CD14-positive monocyte (primary cell): ENCODE measurements around the gene PRKN. TPM values are rescaled to one million over a fixed set of nuclear protein-coding genes. Genes with fewer than 3 reads are reported as not detected.

Experiments
- DNase-seq, 3 donors: peaks; one replicate each; pipeline ENCODE4 v3.0.0-alpha.2; 2011 to 2022
- H2AFZ ChIP-seq: 2 replicates; pipeline ENCODE4 v1.6.0; 2012; ENCODE audit warnings: mild to moderate bottlenecking, low read depth, low read length, inconsistent platforms; ENCODE audit not compliant: insufficient read depth, poor library complexity, severe bottlenecking
- H3K27ac ChIP-seq, 2 donors: 1 replicate in 1 of 2; 2 replicates in 1 of 2; pipeline ENCODE4 v1.5.1; 2012 to 2013; ENCODE audit warnings: low read length in 2 of 2, control low read depth in 1 of 2, inconsistent platforms in 1 of 2, low read depth in 1 of 2, mild to moderate bottlenecking in 1 of 2
- H3K27me3 ChIP-seq, 2 donors: one replicate each; pipeline versions ENCODE4 v1.6.0 to v1.6.1; 2011 to 2013; ENCODE audit warnings: low read length in 2 of 2; ENCODE audit not compliant: control insufficient read depth in 2 of 2, insufficient read depth in 2 of 2
- H3K36me3 ChIP-seq, 2 donors: replicated peaks in 1 of 2; 1 replicate in 1 of 2; 2 replicates in 1 of 2; pipeline versions ENCODE4 v1.5.1 to v1.6.1; 2012 to 2013; ENCODE audit warnings: low read length in 2 of 2, control low read depth in 1 of 2, inconsistent platforms in 1 of 2, mild to moderate bottlenecking in 1 of 2; ENCODE audit not compliant: insufficient read depth in 2 of 2, control insufficient read depth in 1 of 2
- H3K4me1 ChIP-seq, 2 donors: 1 replicate in 1 of 2; 2 replicates in 1 of 2; pipeline versions ENCODE4 v1.5.1 to v1.6.1; 2012 to 2013; ENCODE audit warnings: low read length in 2 of 2, control low read depth in 1 of 2, inconsistent platforms in 1 of 2, mild to moderate bottlenecking in 1 of 2, moderate library complexity in 1 of 2; ENCODE audit not compliant: insufficient read depth in 2 of 2, control insufficient read depth in 1 of 2
- H3K4me2 ChIP-seq: replicated peaks from 2 replicates; pipeline ENCODE3; 2012; ENCODE audit warnings: low read length, moderate library complexity, mild to moderate bottlenecking; ENCODE audit not compliant: poor library complexity, severe bottlenecking; ENCODE audit errors: extremely low read depth
- H3K4me3 ChIP-seq, 3 experiments: fragments of 200-600 bp in 1 of 3; sonication (generic) in 1 of 3; replicated peaks in 1 of 3; 1 replicate in 2 of 3; 2 replicates in 1 of 3; pipeline ENCODE4 v1.5.1; 2011 to 2013; ENCODE audit warnings: low read length in 3 of 3, mild to moderate bottlenecking in 3 of 3, control low read depth in 2 of 3, low read depth in 2 of 3, inconsistent platforms in 1 of 3, moderate library complexity in 1 of 3
- H3K79me2 ChIP-seq: 2 replicates; pipeline ENCODE4 v1.6.0; 2012; ENCODE audit warnings: mild to moderate bottlenecking, control low read depth, inconsistent platforms, low read length, moderate library complexity; ENCODE audit not compliant: insufficient read depth
- H3K9ac ChIP-seq: 2 replicates; pipeline ENCODE4 v1.6.0; 2017; ENCODE audit warnings: low read length, mild to moderate bottlenecking; ENCODE audit not compliant: insufficient read depth, poor library complexity, severe bottlenecking
- H3K9me3 ChIP-seq, 2 donors: replicated peaks in 1 of 2; 1 replicate in 1 of 2; 2 replicates in 1 of 2; pipeline versions ENCODE4 v1.5.1 to v1.6.1; 2012 to 2013; ENCODE audit warnings: low read length in 2 of 2, control low read depth in 1 of 2; ENCODE audit not compliant: control insufficient read depth in 1 of 2, insufficient read depth in 1 of 2
- H4K20me1 ChIP-seq: 2 replicates; pipeline ENCODE4 v1.6.0; 2012; ENCODE audit warnings: mild to moderate bottlenecking, low read length, control low read depth, moderate library complexity; ENCODE audit not compliant: insufficient read depth
- H3K27ac Mint-ChIP-seq, 7 donors: one replicate each; pipeline ENCODE4 v1.8.0; 2020; ENCODE audit warnings: mild to moderate bottlenecking in 7 of 7, mixed read lengths in 7 of 7, moderate library complexity in 6 of 7, inconsistent platforms in 2 of 7
- H3K27me3 Mint-ChIP-seq, 3 donors: one replicate each; pipeline ENCODE4 v1.8.0; 2021 to 2022; ENCODE audit warnings: low read depth in 3 of 3, mild to moderate bottlenecking in 3 of 3, mixed read lengths in 3 of 3, moderate library complexity in 3 of 3, inconsistent platforms in 1 of 3
- H3K36me3 Mint-ChIP-seq, 2 donors: one replicate each; pipeline ENCODE4 v1.8.0; 2020; ENCODE audit warnings: mixed read lengths in 2 of 2, inconsistent platforms in 1 of 2, mild to moderate bottlenecking in 1 of 2
- H3K4me1 Mint-ChIP-seq: one replicate; pipeline ENCODE4 v1.8.0; 2020; ENCODE audit warnings: mild to moderate bottlenecking, mixed read lengths
- H3K4me3 Mint-ChIP-seq, 2 donors: one replicate each; pipeline ENCODE4 v1.8.0; 2020; ENCODE audit warnings: mild to moderate bottlenecking in 2 of 2, mixed read lengths in 2 of 2, moderate library complexity in 1 of 2
- H3K9me3 Mint-ChIP-seq, 7 donors: one replicate each; pipeline ENCODE4 v1.8.0; 2020 to 2022; ENCODE audit warnings: mixed read lengths in 7 of 7, mild to moderate bottlenecking in 6 of 7, moderate library complexity in 6 of 7, inconsistent platforms in 2 of 7
- WGBS: methylation state at CpG from one replicate; pipeline ENCODE4 v1.1.5; 2013; ENCODE audit warnings: missing lambda C conversion rate; ENCODE audit not compliant: insufficient coverage; 5-methylcytosine and 5-hydroxymethylcytosine counted together
- intact Hi-C, 2 donors: fragments of 100-400 bp; cut with micrococcal nuclease; formaldehyde crosslinking; loops; one replicate each; pipeline versions ENCODE4 v1.15.0 to v1.15.1; 2023
- polyA plus RNA-seq, 3 donors: library from polyadenylated mRNA; depleted of rRNA in 1 of 3; unstranded in 2 of 3; stranded (reverse) in 1 of 3; fragments of 300-500 nt in 2 of 3; fragments of >200 nt in 1 of 3; fragmentation: Illumina TruSeq in 2 of 3; gene quantifications; 1 replicate in 2 of 3; 2 replicates in 1 of 3; pipeline ENCODE4 v1.2.3, GENCODE V29; 2012 to 2021
- TF ChIP-seq, protein P1 (sequence below): fragments of 200-600 bp; IDR thresholded peaks from one replicate; pipeline ENCODE4 v1.8.0; 2022; ENCODE audit warnings: antibody characterized with exemption, mild to moderate bottlenecking

The PRKN gene
- polyA plus RNA-seq, 3 donors = 0.19 to 0.21 TPM; not detected in 1

DNA sequence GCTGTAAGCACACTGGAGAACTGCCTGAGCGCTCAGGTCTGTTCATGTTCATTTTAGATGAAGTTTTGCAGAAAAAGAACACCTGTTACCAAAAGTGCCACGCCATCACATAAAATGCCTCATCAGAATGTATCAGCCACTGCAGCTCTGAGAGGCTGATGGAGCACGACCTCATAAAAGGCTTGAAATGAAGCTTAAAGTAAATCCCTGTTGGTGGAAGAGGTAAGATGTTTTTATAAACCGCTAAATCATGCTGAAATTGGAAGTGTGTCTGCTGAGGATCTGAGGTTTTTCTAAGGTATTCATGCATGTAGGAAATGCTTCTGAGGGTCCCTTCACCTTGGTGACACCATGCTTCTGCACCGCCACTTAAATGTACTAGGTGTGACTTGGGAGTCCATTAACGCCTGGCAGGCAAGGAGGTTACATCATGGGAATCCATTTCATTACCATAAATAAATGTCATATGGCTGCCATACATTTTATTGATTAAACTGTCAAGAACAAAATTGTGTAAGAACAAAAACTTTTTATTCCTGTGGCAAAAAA, 1090.6 kb downstream of the PRKN start:
- H3K36me3 Mint-ChIP-seq = no peaks in the 10 kb centered on the region
- Histone ChIP-seq H3K9me3 (peaks cover 56 to 58% of the 10 kb centered on the region in 2 donors), H3K79me2 (no peaks in the 10 kb centered on the region), H2AFZ (no peak overlapping the region), H3K4me2 (no peak overlapping the region), H4K20me1 (no peaks in the 10 kb centered on the region), H3K9ac (no peak overlapping the region), H3K27me3 (no peaks in the 10 kb centered on the region), H3K4me3 (no peak overlapping the region), H3K4me1 (no peaks in the 10 kb centered on the region), H3K36me3 (no peaks in the 10 kb centered on the region), H3K27ac (no peak overlapping the region)
- no peak for DNase-seq
- TF ChIP-seq, protein P1, sequence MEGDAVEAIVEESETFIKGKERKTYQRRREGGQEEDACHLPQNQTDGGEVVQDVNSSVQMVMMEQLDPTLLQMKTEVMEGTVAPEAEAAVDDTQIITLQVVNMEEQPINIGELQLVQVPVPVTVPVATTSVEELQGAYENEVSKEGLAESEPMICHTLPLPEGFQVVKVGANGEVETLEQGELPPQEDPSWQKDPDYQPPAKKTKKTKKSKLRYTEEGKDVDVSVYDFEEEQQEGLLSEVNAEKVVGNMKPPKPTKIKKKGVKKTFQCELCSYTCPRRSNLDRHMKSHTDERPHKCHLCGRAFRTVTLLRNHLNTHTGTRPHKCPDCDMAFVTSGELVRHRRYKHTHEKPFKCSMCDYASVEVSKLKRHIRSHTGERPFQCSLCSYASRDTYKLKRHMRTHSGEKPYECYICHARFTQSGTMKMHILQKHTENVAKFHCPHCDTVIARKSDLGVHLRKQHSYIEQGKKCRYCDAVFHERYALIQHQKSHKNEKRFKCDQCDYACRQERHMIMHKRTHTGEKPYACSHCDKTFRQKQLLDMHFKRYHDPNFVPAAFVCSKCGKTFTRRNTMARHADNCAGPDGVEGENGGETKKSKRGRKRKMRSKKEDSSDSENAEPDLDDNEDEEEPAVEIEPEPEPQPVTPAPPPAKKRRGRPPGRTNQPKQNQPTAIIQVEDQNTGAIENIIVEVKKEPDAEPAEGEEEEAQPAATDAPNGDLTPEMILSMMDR = no peak
- H3K4me1 Mint-ChIP-seq = no peaks in the 10 kb centered on the region
- H3K27ac Mint-ChIP-seq = no peak overlapping the region
- 100% methylated on average over 2 of the region's 6 CpGs for WGBS
- no peak overlapping the region for H3K4me3 Mint-ChIP-seq
- peaks cover 7 to 39% (median 27%) of the 10 kb centered on the region in 7 donors for H3K9me3 Mint-ChIP-seq
- no peaks in the 10 kb centered on the region for H3K27me3 Mint-ChIP-seq
- intact Hi-C loops = no loop called here

DNA sequence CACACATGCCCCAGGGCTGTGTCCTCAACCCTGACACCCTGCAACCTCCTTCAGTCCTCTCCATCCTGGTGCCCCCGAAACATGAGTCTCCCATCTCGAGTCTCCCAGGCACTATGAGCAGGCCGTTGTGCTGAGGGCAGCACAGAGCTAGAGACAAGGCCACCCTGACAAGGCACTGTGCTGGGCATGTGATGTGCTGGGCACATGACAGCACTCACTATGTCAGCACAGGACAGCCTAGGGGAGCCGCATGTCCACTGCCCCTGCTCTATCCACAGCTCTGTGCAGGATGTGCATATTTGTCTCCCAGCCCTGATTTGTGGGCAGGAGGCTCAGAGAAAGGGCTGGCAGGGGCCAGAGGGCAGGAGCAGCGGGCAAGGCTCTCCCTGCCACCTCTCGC, 1091.6 kb downstream of the PRKN start:
- H3K27ac Mint-ChIP-seq = peak overlapping the region in 1 of 7 donors; percentile 7
- Histone ChIP-seq H4K20me1 (no peaks in the 10 kb centered on the region), H3K4me1 (no peaks in the 10 kb centered on the region), H3K36me3 (no peaks in the 10 kb centered on the region), H3K79me2 (no peaks in the 10 kb centered on the region), H3K27ac (no peak overlapping the region), H3K9ac (no peak overlapping the region), H2AFZ (no peak overlapping the region), H3K4me2 (no peak overlapping the region), H3K9me3 (peaks cover 50 to 60% of the 10 kb centered on the region in 2 donors), H3K4me3 (no peak overlapping the region), H3K27me3 (no peaks in the 10 kb centered on the region)
- H3K36me3 Mint-ChIP-seq = no peaks in the 10 kb centered on the region
- TF ChIP-seq, protein P1 = no peak
- DNase-seq = no peak
- peaks cover 7 to 39% (median 28%) of the 10 kb centered on the region in 7 donors for H3K9me3 Mint-ChIP-seq
- WGBS = 91% methylated on average over 6 of the region's 6 CpGs
- H3K4me1 Mint-ChIP-seq = no peaks in the 10 kb centered on the region
- no peak overlapping the region for H3K4me3 Mint-ChIP-seq
- no peaks in the 10 kb centered on the region for H3K27me3 Mint-ChIP-seq
- intact Hi-C loops = no loop called here
